Measurements from ENCODE around the gene GRIA3. TPM values are rescaled to one million over a fixed set of nuclear protein-coding genes. Genes with fewer than 3 reads are reported as not detected.

GRIA3 gene
- total RNA-seq, 1 experiment from 2014 or later = 1.4 TPM

DNA sequence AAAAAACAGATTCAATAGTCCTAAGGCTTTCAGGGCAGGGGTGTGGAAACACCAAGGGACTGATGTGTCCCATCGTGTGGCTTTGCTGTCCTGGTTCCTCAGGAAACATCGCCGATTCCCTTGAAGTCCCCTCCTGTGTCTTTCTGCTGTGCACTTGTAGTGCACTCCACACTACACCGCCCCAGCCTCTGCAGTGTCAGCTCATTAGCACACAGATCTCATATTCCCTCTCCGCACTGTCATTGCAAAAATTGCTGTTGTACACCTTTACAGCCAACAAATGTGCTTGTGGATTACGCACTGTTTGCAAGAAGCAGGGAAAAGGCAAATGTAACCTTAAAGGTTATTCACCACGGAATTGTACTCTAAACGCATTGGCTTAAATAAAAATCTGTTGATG is 5.3 kb downstream of the GRIA3 start:
- Histone ChIP-seq H3K23me2 (ENCODE audit: insufficient read length, low read depth, low read length, poor library complexity, severe bottlenecking) (peaks cover 7% of the 10 kb centered on the region), H3K4ac (ENCODE audit: low read depth, low read length) (no peak overlapping the region), H2BK15ac (ENCODE audit: low read depth, low read length) (no peak overlapping the region), H3K27ac (ENCODE audit: insufficient read length, low read depth, low read length) (no peak overlapping the region), H3K9me3 (ENCODE audit: control insufficient read depth, low read depth, low read length) (peaks cover 43% of the 10 kb centered on the region), H2AFZ (ENCODE audit: low read length) (no peak overlapping the region), H4K91ac (ENCODE audit: insufficient read length, low read depth, low read length) (no peak overlapping the region), H4K20me1 (ENCODE audit: control insufficient read depth, insufficient read depth, insufficient read length) (no peaks in the 10 kb centered on the region), H3K18ac (ENCODE audit: insufficient read length, low read depth, low read length) (no peak overlapping the region), H2AK5ac (ENCODE audit: insufficient read length, low read length) (no peak overlapping the region), H3K4me2 (ENCODE audit: insufficient read depth, insufficient read length, low read length) (no peak overlapping the region), H3K9ac (ENCODE audit: extremely low read depth, insufficient read length, low read length) (no peak overlapping the region), H3K79me1 (ENCODE audit: insufficient read depth, low read depth, low read length, poor library complexity, severe bottlenecking) (no peaks in the 10 kb centered on the region), H4K8ac (replicated peaks; ENCODE audit: insufficient read length, low read depth, low read length) (no peak overlapping the region), H3K4me1 (ENCODE audit: insufficient read depth, low read length) (no peaks in the 10 kb centered on the region), H3K14ac (ENCODE audit: insufficient read depth, low read length) (no peak overlapping the region), H2BK20ac (ENCODE audit: low read depth, low read length, poor library complexity, severe bottlenecking) (no peak overlapping the region), H3K23ac (ENCODE audit: insufficient read length, low read depth, low read length) (no peak overlapping the region), H2BK120ac (ENCODE audit: low read depth, low read length, poor library complexity, severe bottlenecking) (no peak overlapping the region), H2BK5ac (ENCODE audit: insufficient read length, low read length) (no peak overlapping the region), H2BK12ac (ENCODE audit: insufficient read length, low read depth, low read length) (no peak overlapping the region), H3K79me2 (ENCODE audit: insufficient read depth, low read length) (no peaks in the 10 kb centered on the region), H3K27me3 (ENCODE audit: insufficient read depth, low read length) (no peaks in the 10 kb centered on the region), H3T11ph (ENCODE audit: low read length) (no peak overlapping the region), H3K56ac (ENCODE audit: insufficient read length, low read depth, low read length) (no peak overlapping the region), H4K5ac (ENCODE audit: insufficient read length, low read depth, low read length) (no peak overlapping the region)
- H3K27me3 Mint-ChIP-seq (ENCODE audit: low read depth) = peaks cover 33% of the 10 kb centered on the region
- TF ChIP-seq, protein P1, sequence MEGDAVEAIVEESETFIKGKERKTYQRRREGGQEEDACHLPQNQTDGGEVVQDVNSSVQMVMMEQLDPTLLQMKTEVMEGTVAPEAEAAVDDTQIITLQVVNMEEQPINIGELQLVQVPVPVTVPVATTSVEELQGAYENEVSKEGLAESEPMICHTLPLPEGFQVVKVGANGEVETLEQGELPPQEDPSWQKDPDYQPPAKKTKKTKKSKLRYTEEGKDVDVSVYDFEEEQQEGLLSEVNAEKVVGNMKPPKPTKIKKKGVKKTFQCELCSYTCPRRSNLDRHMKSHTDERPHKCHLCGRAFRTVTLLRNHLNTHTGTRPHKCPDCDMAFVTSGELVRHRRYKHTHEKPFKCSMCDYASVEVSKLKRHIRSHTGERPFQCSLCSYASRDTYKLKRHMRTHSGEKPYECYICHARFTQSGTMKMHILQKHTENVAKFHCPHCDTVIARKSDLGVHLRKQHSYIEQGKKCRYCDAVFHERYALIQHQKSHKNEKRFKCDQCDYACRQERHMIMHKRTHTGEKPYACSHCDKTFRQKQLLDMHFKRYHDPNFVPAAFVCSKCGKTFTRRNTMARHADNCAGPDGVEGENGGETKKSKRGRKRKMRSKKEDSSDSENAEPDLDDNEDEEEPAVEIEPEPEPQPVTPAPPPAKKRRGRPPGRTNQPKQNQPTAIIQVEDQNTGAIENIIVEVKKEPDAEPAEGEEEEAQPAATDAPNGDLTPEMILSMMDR (conservative IDR thresholded peaks at IDR 0.05) = no peak
- peaks cover 0 to 59% of the 10 kb centered on the region in 2 experiments; a peak in 3 of 5 replicates for H3K9me3 Mint-ChIP-seq
- peaks cover 0 to 2% (median 2%) of the 10 kb centered on the region in 3 experiments; a peak in 2 of 7 replicates for H3K36me3 Mint-ChIP-seq (ENCODE audit: insufficient read depth in 1 of 3, low read depth in 3 of 3)
- no CpG with 5 or more reads among the region's 8 CpGs for WGBS (ENCODE audit: extremely low coverage, insufficient read length, low lambda C conversion rate)
- peaks cover 15 to 22% of the 10 kb centered on the region in 2 experiments for H3K4me1 Mint-ChIP-seq
- no peak for DNase-seq
- no peak overlapping the region for H3K4me3 Mint-ChIP-seq
- no peak overlapping the region for H3K27ac Mint-ChIP-seq

All from H9 (cell line).